Small intestine (tissue), 7 donors: ENCODE results near the gene MYO18A. TPM values are rescaled to one million over a fixed set of nuclear protein-coding genes. Genes with fewer than 3 reads are reported as not detected.

Experiments
- DNase-seq, 2 donors: peaks; one replicate each; pipeline versions ENCODE4 v3.0.0 to v3.0.0-alpha.2; 2013
- FAIRE-seq: peaks from 2 replicates; lab custom pipeline; 2012; peaks lifted over from hg19 to GRCh38; lab: Jason Lieb, UNC
- H3K27ac ChIP-seq, 3 donors: one replicate each; pipeline ENCODE4 v1.5.1; 2013; ENCODE audit warnings: low read length in 2 of 3, mild to moderate bottlenecking in 2 of 3, control low read depth in 1 of 3, inconsistent platforms in 1 of 3, low read depth in 1 of 3, moderate library complexity in 1 of 3
- H3K27me3 ChIP-seq, 3 donors: one replicate each; pipeline ENCODE4 v1.6.1; 2013; ENCODE audit warnings: low read length in 3 of 3, inconsistent platforms in 1 of 3; ENCODE audit not compliant: control insufficient read depth in 3 of 3, insufficient read depth in 3 of 3
- H3K36me3 ChIP-seq, 3 donors: one replicate each; pipeline ENCODE4 v1.6.1; 2013; ENCODE audit warnings: low read length in 3 of 3, inconsistent platforms in 1 of 3, low read depth in 1 of 3, mild to moderate bottlenecking in 1 of 3, moderate library complexity in 1 of 3; ENCODE audit not compliant: control insufficient read depth in 3 of 3, insufficient read depth in 2 of 3
- H3K4me1 ChIP-seq, 3 donors: one replicate each; pipeline ENCODE4 v1.6.1; 2013; ENCODE audit warnings: low read length in 2 of 3, inconsistent platforms in 1 of 3, low read depth in 1 of 3, mild to moderate bottlenecking in 1 of 3, moderate library complexity in 1 of 3; ENCODE audit not compliant: control insufficient read depth in 3 of 3, insufficient read depth in 2 of 3
- H3K4me3 ChIP-seq, 3 donors: one replicate each; pipeline ENCODE4 v1.5.1; 2013; ENCODE audit warnings: low read length in 3 of 3, control low read depth in 1 of 3, inconsistent platforms in 1 of 3, low read depth in 1 of 3, mild to moderate bottlenecking in 1 of 3, moderate library complexity in 1 of 3
- H3K9me3 ChIP-seq, 2 donors: one replicate each; pipeline ENCODE4 v1.6.1; 2013; ENCODE audit warnings: low read depth in 1 of 2, low read length in 1 of 2; ENCODE audit not compliant: control insufficient read depth in 2 of 2, insufficient read depth in 1 of 2
- WGBS, 3 donors: extraction: QIAGEN DNeasy Blood & Tissue Kit; methylation state at CpG; one replicate each; pipeline ENCODE4 v1.1.7; 2013; 5-methylcytosine and 5-hydroxymethylcytosine counted together
- polyA plus RNA-seq, 4 donors: library from polyadenylated mRNA; stranded (reverse) in 3 of 4; unstranded in 1 of 4; fragments of 200-250 nt in 3 of 4; fragments of 120-200 nt in 1 of 4; gene quantifications; one replicate each; pipeline versions ENCODE4 v1.2.1 to v1.2.3, GENCODE V29; 2013
- donor health status: healthy with polysubstance abuse.
- donor health status: control.
- donor health status: control.
- donor health status: Bipolar disorder and iron deficiency.
- donor health status: healthy.

MYO18A gene
- polyA plus RNA-seq, 4 donors, result 42.9 to 66.9 (median 55.4) TPM

DNA sequence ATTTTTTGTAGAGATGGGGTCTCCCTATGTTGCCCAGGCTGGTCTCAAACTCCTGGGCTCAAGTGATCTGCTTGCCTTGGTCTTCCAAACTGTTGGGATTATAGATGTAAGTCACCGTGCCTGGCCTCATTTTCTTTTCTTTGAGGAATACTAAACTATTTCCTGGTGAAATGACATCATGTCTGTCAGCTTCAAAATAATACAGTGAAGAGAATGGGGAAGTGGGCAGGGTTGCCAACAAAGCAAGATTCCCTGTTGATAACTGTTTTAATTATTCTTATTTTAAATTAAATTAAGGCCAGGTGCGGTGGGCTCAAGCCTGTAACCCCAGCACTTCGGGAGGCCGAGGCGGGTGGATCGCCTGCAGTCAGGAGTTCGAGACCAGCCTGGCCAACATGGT is 116.2 kb downstream of the MYO18A start:
- Histone ChIP-seq H3K27ac (no peak overlapping the region), H3K27me3 (peaks cover 0 to 3% (median 0%) of the 10 kb centered on the region in 3 donors), H3K4me1 (no peaks in the 10 kb centered on the region), H3K4me3 (no peak overlapping the region), H3K9me3 (no peaks in the 10 kb centered on the region), H3K36me3 (no peaks in the 10 kb centered on the region)
- no peak for FAIRE-seq
- 83 to 90% (median 87%) methylated on average over 7 of the region's 7 CpGs for WGBS, 3 donors
- DNase-seq, result no peak

DNA sequence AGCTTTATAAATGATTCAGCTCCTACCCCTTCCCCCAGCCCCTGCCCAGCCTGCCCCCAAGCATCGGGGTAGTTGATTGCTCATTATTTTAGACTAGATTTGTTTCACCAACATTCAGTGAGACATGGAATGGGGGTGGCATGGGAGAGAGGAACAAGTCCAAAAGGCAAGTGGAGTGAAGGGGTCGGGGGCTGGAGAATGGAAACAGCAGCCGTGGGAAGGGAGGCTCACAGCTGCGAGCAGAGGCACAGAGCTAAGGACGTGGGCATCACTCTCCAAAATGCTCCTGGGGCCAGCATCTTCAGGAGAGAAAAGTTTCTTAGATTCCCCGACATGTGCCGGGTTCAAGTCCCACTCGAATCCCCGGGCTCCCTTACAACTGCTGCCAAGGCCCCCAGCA is 118.0 kb downstream of the MYO18A start:
- H3K4me1 ChIP-seq, result no peaks in the 10 kb centered on the region
- no peak overlapping the region for H3K27ac ChIP-seq
- DNase-seq (no peak), FAIRE-seq (no peak)
- peaks cover 0 to 3% (median 0%) of the 10 kb centered on the region in 3 donors for H3K27me3 ChIP-seq
- 87 to 94% (median 90%) methylated on average over 9 of the region's 9 CpGs for WGBS, 3 donors
- no peaks in the 10 kb centered on the region for H3K9me3 ChIP-seq
- H3K36me3 ChIP-seq, result no peaks in the 10 kb centered on the region
- no peak overlapping the region for H3K4me3 ChIP-seq

DNA sequence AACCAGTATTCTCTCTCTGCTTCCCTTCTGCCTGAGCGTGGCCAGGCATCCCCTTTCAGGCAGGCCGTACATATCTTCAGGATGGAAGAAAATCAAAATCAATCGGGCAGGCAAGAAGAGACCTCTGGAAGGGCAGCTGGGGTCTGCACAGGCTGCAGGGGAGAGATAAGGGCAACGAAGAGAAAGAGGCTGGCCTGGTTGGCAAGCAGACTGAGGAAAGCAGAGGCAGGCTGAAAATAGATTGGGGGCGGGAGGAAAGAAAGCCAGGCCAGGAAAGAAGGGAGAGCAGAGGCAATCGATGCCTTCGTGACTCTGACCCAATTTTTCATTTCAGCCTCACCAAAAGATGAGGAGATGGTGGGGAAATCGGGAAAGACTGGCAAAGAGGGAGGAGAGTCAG is 119.2 kb downstream of the MYO18A start:
- Histone ChIP-seq H3K36me3 (peaks cover 0 to 1% (median 0%) of the 10 kb centered on the region in 3 donors), H3K9me3 (no peaks in the 10 kb centered on the region), H3K4me1 (no peaks in the 10 kb centered on the region), H3K4me3 (no peak overlapping the region), H3K27me3 (peaks cover 0 to 3% (median 0%) of the 10 kb centered on the region in 3 donors), H3K27ac (no peak overlapping the region)
- 59 to 79% (median 72%) methylated on average over 8 of the region's 8 CpGs for WGBS, 3 donors
- FAIRE-seq (no peak), DNase-seq (no peak)

DNA sequence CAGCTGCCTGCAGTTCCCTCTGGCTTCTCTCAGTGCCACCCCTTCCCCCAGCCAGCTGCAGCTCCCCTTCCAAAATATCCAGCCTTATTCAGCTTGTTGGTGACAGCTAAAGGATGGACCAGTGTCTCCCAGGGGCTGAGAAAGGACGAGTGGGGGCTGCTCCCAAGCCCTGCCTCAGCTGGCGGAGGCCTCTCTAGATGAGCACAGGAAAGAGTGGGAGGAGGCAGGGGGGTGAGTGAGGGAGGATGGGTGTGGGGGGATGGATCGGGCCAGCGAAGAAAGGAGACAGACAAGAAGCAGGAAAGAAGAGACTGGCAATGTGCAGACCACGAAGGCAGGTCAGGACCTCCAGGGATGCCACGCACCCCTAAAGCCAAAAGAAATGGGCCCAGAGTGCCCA is 119.7 kb downstream of the MYO18A start:
- H3K36me3 ChIP-seq, result peaks cover 0 to 6% (median 0%) of the 10 kb centered on the region in 3 donors
- no peak for FAIRE-seq
- DNase-seq, result no peak
- no peak overlapping the region for H3K27ac ChIP-seq
- 53 to 81% (median 74%) methylated on average over 6 of the region's 6 CpGs for WGBS, 3 donors
- H3K27me3 ChIP-seq, result peaks cover 0 to 2% (median 0%) of the 10 kb centered on the region in 3 donors
- no peaks in the 10 kb centered on the region for H3K4me1 ChIP-seq
- no peak overlapping the region for H3K4me3 ChIP-seq
- H3K9me3 ChIP-seq, result no peaks in the 10 kb centered on the region

DNA sequence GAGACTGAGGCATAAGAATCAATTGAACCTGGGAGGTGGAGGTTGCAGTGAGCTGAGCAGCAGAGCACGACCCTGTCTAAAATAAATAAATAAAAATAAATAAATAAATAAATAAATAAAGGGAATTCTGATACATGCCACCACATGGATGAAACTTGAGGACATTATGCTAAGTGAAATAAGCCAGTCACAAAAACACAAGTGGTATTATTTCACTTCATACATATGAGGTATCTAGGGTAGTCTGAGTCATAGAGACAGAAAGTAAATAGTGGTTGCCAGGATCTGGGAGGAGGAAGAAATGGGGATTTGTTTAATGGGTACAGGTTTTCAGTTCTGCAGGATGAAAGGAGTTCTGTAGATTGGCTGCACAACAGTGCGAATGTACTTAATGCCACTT is 120.9 kb downstream of the MYO18A start:
- FAIRE-seq (no peak), DNase-seq (peak in 1 of 2 donors; percentile 14)
- Histone ChIP-seq H3K36me3 (peaks cover 0 to 16% (median 0%) of the 10 kb centered on the region in 3 donors), H3K27ac (no peak overlapping the region), H3K9me3 (no peaks in the 10 kb centered on the region), H3K4me1 (no peaks in the 10 kb centered on the region), H3K4me3 (no peak overlapping the region), H3K27me3 (peaks cover 0 to 4% (median 0%) of the 10 kb centered on the region in 3 donors)
- 68 to 79% (median 76%) methylated on average over 2 of the region's 2 CpGs for WGBS, 3 donors

DNA sequence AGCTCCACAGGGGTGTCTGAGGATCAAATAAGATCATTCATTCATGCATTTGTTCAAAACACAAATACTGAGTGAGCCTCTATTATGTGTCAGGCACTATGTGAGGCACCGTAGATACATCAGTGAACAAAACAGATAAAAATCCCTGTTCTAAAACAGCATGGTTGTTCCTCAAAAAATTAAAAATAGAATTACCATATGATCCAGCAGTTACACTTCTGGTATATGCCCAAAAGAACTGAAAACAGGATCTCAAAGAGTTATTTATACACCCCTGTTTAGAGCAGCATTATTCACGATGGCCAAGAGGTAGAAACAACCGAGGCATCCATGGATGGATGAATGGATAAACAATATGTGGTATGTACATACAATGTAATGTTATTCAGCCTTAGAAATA is 121.8 kb downstream of the MYO18A start:
- no peak overlapping the region for H3K4me3 ChIP-seq
- WGBS, 3 donors, result 86 to 95% (median 92%) methylated on average over 3 of the region's 3 CpGs
- H3K27me3 ChIP-seq, result peaks cover 0 to 4% (median 0%) of the 10 kb centered on the region in 3 donors
- DNase-seq, result no peak
- H3K9me3 ChIP-seq, result no peaks in the 10 kb centered on the region
- no peak for FAIRE-seq
- no peak overlapping the region for H3K27ac ChIP-seq
- H3K36me3 ChIP-seq, result peaks cover 0 to 20% (median 0%) of the 10 kb centered on the region in 3 donors
- H3K4me1 ChIP-seq, result no peaks in the 10 kb centered on the region

- 61 to 77% (median 73%) methylated on average over 4 of the region's 4 CpGs for WGBS, 3 donors
- peaks cover 0 to 4% (median 0%) of the 10 kb centered on the region in 3 donors for H3K27me3 ChIP-seq
- no peak overlapping the region for H3K4me3 ChIP-seq
- FAIRE-seq (no peak), DNase-seq (no peak)
- peaks cover 0 to 27% (median 0%) of the 10 kb centered on the region in 3 donors for H3K36me3 ChIP-seq
- H3K9me3 ChIP-seq, result no peaks in the 10 kb centered on the region
- H3K4me1 ChIP-seq, result no peaks in the 10 kb centered on the region
- H3K27ac ChIP-seq, result no peak overlapping the region
Observed at GRCh38 chr17:29057361-29057760, 122.8 kb downstream of the MYO18A start.

GRCh38 chr17:29054835-29055234 is 125.4 kb downstream of the MYO18A start:
- WGBS, 3 donors, result 73 to 86% (median 75%) methylated on average over 10 of the region's 10 CpGs
- H3K27ac ChIP-seq, result no peak overlapping the region
- DNase-seq (no peak), FAIRE-seq (no peak)
- no peaks in the 10 kb centered on the region for H3K9me3 ChIP-seq
- H3K4me3 ChIP-seq, result no peak overlapping the region
- H3K27me3 ChIP-seq, result peaks cover 0 to 4% (median 0%) of the 10 kb centered on the region in 3 donors
- H3K36me3 ChIP-seq, result peaks cover 0 to 27% (median 0%) of the 10 kb centered on the region in 3 donors
- H3K4me1 ChIP-seq, result no peaks in the 10 kb centered on the region

DNA sequence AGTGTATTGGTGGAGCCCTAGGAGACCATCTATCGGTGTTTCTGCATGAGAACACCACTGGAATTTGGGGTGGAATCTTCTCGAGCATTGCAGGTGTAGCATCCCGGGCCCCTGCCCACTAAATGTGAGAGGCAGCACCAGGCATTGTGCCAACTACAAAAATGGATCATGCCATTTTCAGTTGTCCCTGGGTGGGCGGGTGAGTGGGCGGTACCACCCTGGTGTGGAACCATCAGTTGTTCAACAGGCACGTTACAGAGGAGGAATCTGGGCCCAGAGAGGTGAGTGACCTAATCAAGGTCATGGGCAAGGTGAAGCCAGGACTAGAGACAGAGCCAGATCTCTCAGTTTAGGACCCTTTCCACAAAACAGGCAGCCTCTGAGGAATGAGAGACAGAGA is 128.5 kb downstream of the MYO18A start:
- 77 to 79% (median 77%) methylated on average over 6 of the region's 6 CpGs for WGBS, 3 donors
- Histone ChIP-seq H3K36me3 (peaks cover 0 to 29% (median 0%) of the 10 kb centered on the region in 3 donors), H3K27ac (no peak overlapping the region), H3K4me1 (peaks cover 0 to 6% (median 0%) of the 10 kb centered on the region in 3 donors), H3K9me3 (no peaks in the 10 kb centered on the region), H3K4me3 (no peak overlapping the region), H3K27me3 (peaks cover 0 to 4% (median 0%) of the 10 kb centered on the region in 3 donors)
- FAIRE-seq, result no peak
- no peak for DNase-seq
